Esophagus muscularis mucosa (tissue), 3 donors: Measurements from ENCODE around the gene NSUN4.
"Not testable (repeated sequence)": the region's sequence is repeated elsewhere in the genome, so short reads cannot be mapped to it uniquely, and the experiment has no call there.

Source experiments
- POLR2A ChIP-seq: fragments of 450-650 bp; IDR thresholded peaks from one replicate; pipeline ENCODE4 v1.6.1; 2017; ENCODE audit warnings: antibody characterized with exemption, moderate library complexity, mild to moderate bottlenecking, low read depth
- POLR2AphosphoS5 ChIP-seq, 2 donors: sonication (generic); formaldehyde crosslinking; IDR thresholded peaks; one replicate each; pipeline ENCODE4 v1.6.1; 2017; ENCODE audit warnings: antibody characterized with exemption in 2 of 2
- TF ChIP-seq, protein P1 (sequence below), 3 experiments: fragments of 200-600 bp in 2 of 3; fragments of 450-650 bp in 1 of 3; sonication (generic) in 2 of 3; IDR thresholded peaks; one replicate each; pipeline ENCODE4 v1.5.1; 2017 to 2019; ENCODE audit warnings: antibody characterized with exemption in 3 of 3, mild to moderate bottlenecking in 2 of 3, moderate library complexity in 1 of 3

DNA sequence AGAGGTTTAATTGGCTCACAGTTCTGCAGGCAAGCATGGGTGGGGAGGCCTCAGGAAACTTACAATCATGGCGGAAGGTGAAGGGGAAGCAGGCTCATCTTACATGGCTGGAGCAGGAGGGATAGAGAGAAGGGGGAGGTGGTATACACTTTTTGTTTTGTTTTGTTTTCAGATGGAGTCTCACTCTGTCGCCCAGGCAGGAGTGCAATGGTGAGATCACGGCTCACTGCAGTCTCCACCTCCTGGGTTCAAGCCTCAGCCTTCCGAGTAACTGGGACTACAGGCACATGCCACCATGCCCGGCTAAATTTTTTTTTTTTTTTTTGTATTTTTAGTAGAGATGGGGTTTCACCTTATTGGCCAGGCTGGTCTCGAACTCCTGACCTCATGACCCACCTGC, 18.4 kb upstream of the NSUN4 start:
- TF ChIP-seq, protein P1, sequence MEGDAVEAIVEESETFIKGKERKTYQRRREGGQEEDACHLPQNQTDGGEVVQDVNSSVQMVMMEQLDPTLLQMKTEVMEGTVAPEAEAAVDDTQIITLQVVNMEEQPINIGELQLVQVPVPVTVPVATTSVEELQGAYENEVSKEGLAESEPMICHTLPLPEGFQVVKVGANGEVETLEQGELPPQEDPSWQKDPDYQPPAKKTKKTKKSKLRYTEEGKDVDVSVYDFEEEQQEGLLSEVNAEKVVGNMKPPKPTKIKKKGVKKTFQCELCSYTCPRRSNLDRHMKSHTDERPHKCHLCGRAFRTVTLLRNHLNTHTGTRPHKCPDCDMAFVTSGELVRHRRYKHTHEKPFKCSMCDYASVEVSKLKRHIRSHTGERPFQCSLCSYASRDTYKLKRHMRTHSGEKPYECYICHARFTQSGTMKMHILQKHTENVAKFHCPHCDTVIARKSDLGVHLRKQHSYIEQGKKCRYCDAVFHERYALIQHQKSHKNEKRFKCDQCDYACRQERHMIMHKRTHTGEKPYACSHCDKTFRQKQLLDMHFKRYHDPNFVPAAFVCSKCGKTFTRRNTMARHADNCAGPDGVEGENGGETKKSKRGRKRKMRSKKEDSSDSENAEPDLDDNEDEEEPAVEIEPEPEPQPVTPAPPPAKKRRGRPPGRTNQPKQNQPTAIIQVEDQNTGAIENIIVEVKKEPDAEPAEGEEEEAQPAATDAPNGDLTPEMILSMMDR (IDR thresholded peaks at IDR 0.05): not testable (repeated sequence)
- not testable (repeated sequence) for TF ChIP-seq POLR2A; POLR2AphosphoS5 (IDR thresholded peaks at IDR 0.05)
